SK-N-MC (cell line): ENCODE results near the gene OCRL.

ENCODE experiments used
- DNase-seq: peaks from one replicate; pipeline ENCODE4 v3.0.0-alpha.2; 2011; ENCODE audit warnings: low read depth, low spot score
- H3K27ac ChIP-seq: fragments of 200-600 bp; sonication (generic); 2 replicates; pipeline ENCODE4 v1.5.1; 2016; ENCODE audit warnings: mixed run types
- H3K36me3 ChIP-seq: fragments of 200-600 bp; sonication (generic); 2 replicates; pipeline ENCODE4 v1.6.1; 2017; ENCODE audit warnings: antibody characterized with exemption, low read length, mixed read lengths; ENCODE audit not compliant: insufficient read depth
- H3K4me3 ChIP-seq: fragments of 200-600 bp; sonication (generic); 2 replicates; pipeline ENCODE4 v1.5.1; 2016
- H3K9ac ChIP-seq: fragments of 200-600 bp; sonication (generic); 2 replicates; pipeline ENCODE4 v1.8.0; 2017; ENCODE audit warnings: mixed run types, mixed read lengths; ENCODE audit not compliant: insufficient read length
- H3K9me3 ChIP-seq: fragments of 200-600 bp; sonication (generic); 2 replicates; pipeline ENCODE4 v1.6.1; 2017; ENCODE audit warnings: low read depth, mild to moderate bottlenecking, antibody characterized with exemption, low read length, moderate library complexity, mixed read lengths
- EZH2 ChIP-seq: fragments of 200-600 bp; sonication (generic); IDR thresholded peaks from one replicate; pipeline ENCODE4 v1.6.1; 2017; ENCODE audit warnings: antibody characterized with exemption
- FOXP2 ChIP-seq: optimal IDR thresholded peaks from 2 replicates; pipeline ENCODE3; 2011; ENCODE audit warnings: mild to moderate bottlenecking, moderate library complexity; ENCODE audit not compliant: insufficient read depth; ENCODE audit errors: extremely low read length, control extremely low read depth
- POLR2AphosphoS5 ChIP-seq: IDR thresholded peaks from 2 replicates; pipeline ENCODE4 v1.6.1; 2012; ENCODE audit warnings: mild to moderate bottlenecking, low read depth, low read length, borderline replicate concordance

The OCRL gene

DNA sequence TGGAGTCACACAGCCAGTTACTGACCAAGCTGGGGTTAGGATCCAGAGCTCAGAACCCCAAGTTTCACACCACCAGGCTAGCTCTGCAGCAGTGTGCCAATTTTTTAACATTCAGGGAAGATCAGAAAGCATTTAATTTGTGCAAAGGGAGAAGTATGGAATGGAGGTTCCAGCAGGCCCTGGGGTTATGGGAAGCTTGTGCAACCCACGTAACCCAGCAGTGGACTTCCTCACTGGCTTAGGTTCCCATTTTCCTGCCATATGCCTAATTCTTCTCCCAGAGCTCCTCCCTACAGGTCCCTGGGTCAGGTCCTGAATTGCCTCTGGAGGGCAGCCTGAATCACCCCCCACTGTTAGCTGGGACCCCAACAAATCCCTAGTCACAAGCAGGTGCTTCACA is 100.7 kb downstream of the OCRL start:
- Histone ChIP-seq H3K9me3 (no peaks in the 10 kb centered on the region), H3K9ac (no peak overlapping the region), H3K4me3 (no peak overlapping the region), H3K27ac (no peak overlapping the region), H3K36me3 (no peaks in the 10 kb centered on the region)
- no peak for TF ChIP-seq EZH2
- no peak for TF ChIP-seq FOXP2
- no peak for TF ChIP-seq POLR2AphosphoS5
- DNase-seq = no peak

DNA sequence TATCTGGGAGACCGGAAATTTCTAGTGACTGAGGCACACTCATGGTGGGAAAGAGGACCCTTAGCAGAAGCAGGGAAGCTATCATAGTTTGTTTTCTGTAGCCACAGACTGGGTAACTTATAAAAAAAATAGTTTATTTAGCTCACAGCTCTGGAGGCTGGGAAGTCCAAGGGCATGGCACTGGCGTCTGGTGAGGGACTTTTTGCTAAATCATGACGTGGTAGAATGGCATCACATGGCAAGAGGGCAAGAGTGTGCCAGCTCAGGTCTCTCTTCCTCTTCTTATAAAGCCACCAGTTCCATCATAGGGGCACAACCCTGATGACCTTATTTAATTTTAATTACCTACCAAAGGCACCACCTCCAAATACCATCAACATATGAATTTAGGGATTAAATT is 101.4 kb downstream of the OCRL start:
- Histone ChIP-seq H3K27ac (no peak overlapping the region), H3K4me3 (no peak overlapping the region), H3K9me3 (no peaks in the 10 kb centered on the region), H3K36me3 (no peaks in the 10 kb centered on the region), H3K9ac (no peak overlapping the region)
- DNase-seq = no peak
- TF ChIP-seq FOXP2 = no peak
- no peak for TF ChIP-seq POLR2AphosphoS5
- TF ChIP-seq EZH2 = no peak

DNA sequence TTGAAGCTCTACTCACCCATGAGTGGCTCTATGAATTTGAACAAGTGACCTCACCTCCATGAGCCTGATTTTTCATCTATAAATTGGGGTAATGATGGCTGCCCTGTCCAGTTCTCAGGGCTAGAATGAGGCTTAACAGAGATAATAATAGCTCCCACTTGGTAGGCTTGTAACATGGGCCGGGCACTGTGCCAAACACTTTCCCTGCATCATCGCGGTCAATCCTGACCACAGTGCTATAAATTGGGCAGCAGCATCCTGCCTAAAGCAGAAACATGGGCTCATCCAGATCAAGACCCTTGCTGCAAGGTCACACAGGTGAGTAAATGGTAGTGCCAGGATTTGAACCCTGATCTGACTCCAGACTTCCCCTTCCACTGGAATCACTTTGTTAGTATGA is 101.9 kb downstream of the OCRL start:
- H3K4me3 ChIP-seq = no peak overlapping the region
- H3K36me3 ChIP-seq = no peaks in the 10 kb centered on the region
- no peak for TF ChIP-seq FOXP2
- TF ChIP-seq POLR2AphosphoS5 = no peak
- TF ChIP-seq EZH2 = no peak
- no peak overlapping the region for H3K27ac ChIP-seq
- H3K9me3 ChIP-seq = no peaks in the 10 kb centered on the region
- no peak for DNase-seq
- no peak overlapping the region for H3K9ac ChIP-seq
